ENCODE measurements around the gene MED31.

MED31 gene

GRCh38 chr17:6684460-6684783 lies 33.0 kb upstream of the MED31 start:
- no peak overlapping the region for H3K4me3 ChIP-seq (ENCODE audit: control insufficient read depth, low read depth, low read length)
- DNase-seq (ENCODE audit: low read depth), result no peak
- no peak for TF ChIP-seq CTCF (IDR thresholded peaks at IDR 0.05; ENCODE audit: control insufficient read depth, insufficient read depth, low read depth, low read length, missing control alignments)

GRCh38 chr17:6683730-6684459 lies 32.5 kb upstream of the MED31 start:
- no peak for DNase-seq (ENCODE audit: low read depth)
- H3K4me3 ChIP-seq (ENCODE audit: control insufficient read depth, low read depth, low read length), result no peak overlapping the region
- no peak for TF ChIP-seq CTCF (IDR thresholded peaks at IDR 0.05; ENCODE audit: control insufficient read depth, insufficient read depth, low read depth, low read length, missing control alignments)

- no peak for TF ChIP-seq CTCF (IDR thresholded peaks at IDR 0.05; ENCODE audit: control insufficient read depth, insufficient read depth, low read depth, low read length, missing control alignments)
Observed at GRCh38 chr17:6683081-6683684, 31.8 kb upstream of the MED31 start.

GRCh38 chr17:6682339-6682738 lies 30.9 kb upstream of the MED31 start:
- TF ChIP-seq CTCF (IDR thresholded peaks at IDR 0.05; ENCODE audit: control insufficient read depth, insufficient read depth, low read depth, low read length, missing control alignments), result no peak
- H3K4me3 ChIP-seq (ENCODE audit: control insufficient read depth, low read depth, low read length), result no peak overlapping the region
- no peak for DNase-seq (ENCODE audit: low read depth)

More at GRCh38 chr17:6683081-6683684, 31.8 kb upstream of the MED31 start:
- H3K4me3 ChIP-seq (ENCODE audit: control insufficient read depth, low read depth, low read length), result no peak overlapping the region
- DNase-seq (ENCODE audit: low read depth), result no peak

GRCh38 chr17:6681671-6682070 lies 30.3 kb upstream of the MED31 start:
- DNase-seq (ENCODE audit: low read depth), result no peak
- H3K4me3 ChIP-seq (ENCODE audit: control insufficient read depth, low read depth, low read length), result no peak overlapping the region
- no peak for TF ChIP-seq CTCF (IDR thresholded peaks at IDR 0.05; ENCODE audit: control insufficient read depth, insufficient read depth, low read depth, low read length, missing control alignments)

- no peak for TF ChIP-seq CTCF (IDR thresholded peaks at IDR 0.05; ENCODE audit: control insufficient read depth, insufficient read depth, low read depth, low read length, missing control alignments)
- no peak overlapping the region for H3K4me3 ChIP-seq (ENCODE audit: control insufficient read depth, low read depth, low read length)
- DNase-seq (ENCODE audit: low read depth), result no peak
Observed at GRCh38 chr17:6681176-6681575, 29.8 kb upstream of the MED31 start.

All from AG09309 (cell line).